ENCODE results near the gene PTGIR.

The PTGIR gene

DNA sequence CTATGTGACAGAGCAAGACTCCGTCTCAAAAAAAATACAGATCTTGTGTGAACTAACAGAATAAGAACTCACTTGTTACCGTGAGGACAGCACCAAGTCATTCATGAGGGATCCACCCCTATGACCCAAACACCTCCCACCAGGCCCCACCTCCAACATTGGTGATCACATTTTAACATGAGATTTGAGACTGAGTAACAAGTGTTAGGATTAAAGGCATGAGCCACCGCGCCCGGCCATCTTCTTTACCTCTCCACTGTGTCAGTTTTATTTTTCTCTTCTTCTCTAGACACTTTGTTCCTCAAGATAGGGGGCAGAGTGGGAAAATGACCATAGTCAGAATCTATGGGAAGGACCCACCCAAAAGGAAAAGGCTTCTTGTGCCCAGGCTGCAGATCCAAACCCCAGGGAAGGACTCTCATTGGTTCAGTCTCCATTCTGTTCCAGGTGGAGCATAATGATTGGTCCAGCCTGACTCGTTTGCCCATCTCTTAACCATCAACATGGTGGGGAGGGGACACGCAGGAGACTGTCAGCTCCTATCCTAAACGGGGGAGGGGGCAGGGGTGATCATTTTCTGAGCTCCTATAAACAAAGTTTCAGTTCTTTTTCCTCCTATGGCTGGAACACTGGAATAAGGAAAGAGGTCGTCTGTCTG is 25.0 kb downstream of the PTGIR start:
- no peak for DNase-seq (ENCODE audit: extremely low read depth, insufficient read length)
- H3K4me3 ChIP-seq (replicated peaks; ENCODE audit: low read depth, low read length): peak overlapping the region; percentile 71
- no peak for TF ChIP-seq CTCF (IDR thresholded peaks at IDR 0.05; ENCODE audit: insufficient read depth, low read length, poor library complexity, severe bottlenecking)

GRCh38 chr19:46598372-46598917 is 26.4 kb downstream of the PTGIR start:
- no peak for TF ChIP-seq CTCF (IDR thresholded peaks at IDR 0.05; ENCODE audit: insufficient read depth, low read length, poor library complexity, severe bottlenecking)
- Histone ChIP-seq H3K27me3 (replicated peaks; ENCODE audit: control insufficient read depth, insufficient read depth, low read length) (no peaks in the 10 kb centered on the region), H3K36me3 (ENCODE audit: control insufficient read depth, insufficient read depth, low read length) (no peaks in the 10 kb centered on the region), H3K4me3 (replicated peaks; ENCODE audit: low read depth, low read length) (no peak overlapping the region)
- no peak for DNase-seq (ENCODE audit: extremely low read depth, insufficient read length)

More for the DNA sequence above, 25.0 kb downstream of the PTGIR start:
- H3K27me3 ChIP-seq (replicated peaks; ENCODE audit: control insufficient read depth, insufficient read depth, low read length): no peaks in the 10 kb centered on the region
- H3K36me3 ChIP-seq (ENCODE audit: control insufficient read depth, insufficient read depth, low read length): peaks cover under 1% of the 10 kb centered on the region; the same call in 1 of the 2 replicates

GRCh38 chr19:46596008-46596407 is 28.9 kb downstream of the PTGIR start:
- Histone ChIP-seq H3K4me3 (replicated peaks; ENCODE audit: low read depth, low read length) (no peak overlapping the region), H3K36me3 (ENCODE audit: control insufficient read depth, insufficient read depth, low read length) (no peaks in the 10 kb centered on the region), H3K27me3 (replicated peaks; ENCODE audit: control insufficient read depth, insufficient read depth, low read length) (no peaks in the 10 kb centered on the region)
- no peak for TF ChIP-seq CTCF (IDR thresholded peaks at IDR 0.05; ENCODE audit: insufficient read depth, low read length, poor library complexity, severe bottlenecking)
- no peak for DNase-seq (ENCODE audit: extremely low read depth, insufficient read length)

DNA sequence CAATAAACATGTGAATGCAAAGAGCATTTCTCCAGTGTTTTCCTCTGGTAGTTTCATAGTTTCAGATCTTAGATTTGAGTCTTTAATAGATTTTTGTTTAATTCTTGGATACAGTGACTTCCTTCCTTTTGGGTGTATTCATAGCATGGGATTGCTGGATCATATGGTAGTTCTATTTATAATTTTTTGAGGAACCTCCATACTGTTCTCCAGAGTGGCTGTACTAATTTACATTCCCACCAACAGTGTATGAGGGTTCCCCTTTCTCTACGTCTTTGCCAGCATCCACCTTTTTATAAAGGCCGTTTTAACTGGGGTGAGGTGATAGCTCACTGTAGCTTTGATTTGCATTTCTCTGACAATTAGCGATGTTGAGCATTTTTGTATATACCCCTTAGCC is 33.0 kb downstream of the PTGIR start:
- Histone ChIP-seq H3K36me3 (ENCODE audit: control insufficient read depth, insufficient read depth, low read length) (no peaks in the 10 kb centered on the region), H3K27me3 (replicated peaks; ENCODE audit: control insufficient read depth, insufficient read depth, low read length) (no peaks in the 10 kb centered on the region), H3K4me3 (replicated peaks; ENCODE audit: low read depth, low read length) (no peak overlapping the region)
- DNase-seq (ENCODE audit: extremely low read depth, insufficient read length): no peak
- no peak for TF ChIP-seq CTCF (IDR thresholded peaks at IDR 0.05; ENCODE audit: insufficient read depth, low read length, poor library complexity, severe bottlenecking)

DNA sequence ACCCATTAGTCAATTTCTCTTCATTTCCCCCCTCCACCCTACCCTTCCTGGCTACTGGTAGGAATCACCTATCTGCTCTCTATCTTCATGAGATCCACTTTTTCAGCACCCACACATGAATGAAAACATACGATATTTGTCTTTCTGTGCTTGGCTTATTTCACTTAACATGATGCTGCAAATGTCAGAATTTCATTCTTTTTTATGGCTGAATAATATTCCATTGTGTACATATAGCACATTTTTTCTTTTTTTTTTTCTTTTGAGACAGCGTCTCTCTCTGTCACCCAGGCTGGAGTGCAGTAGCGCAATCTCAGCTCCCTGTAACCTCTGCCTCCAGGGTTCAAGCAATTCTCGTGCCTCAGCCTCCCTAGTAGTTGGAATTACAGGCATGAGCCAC is 33.6 kb downstream of the PTGIR start:
- Histone ChIP-seq H3K36me3 (ENCODE audit: control insufficient read depth, insufficient read depth, low read length) (no peaks in the 10 kb centered on the region), H3K4me3 (replicated peaks; ENCODE audit: low read depth, low read length) (no peak overlapping the region), H3K27me3 (replicated peaks; ENCODE audit: control insufficient read depth, insufficient read depth, low read length) (no peaks in the 10 kb centered on the region)
- no peak for TF ChIP-seq CTCF (IDR thresholded peaks at IDR 0.05; ENCODE audit: insufficient read depth, low read length, poor library complexity, severe bottlenecking)
- no peak for DNase-seq (ENCODE audit: extremely low read depth, insufficient read length)

Data from GM06990 (cell line).